A549 treated with Mapracorat at 1 μM for 4 hours (cell line): Measurements from ENCODE around the gene TIAM1. TPM values are rescaled to one million over a fixed set of nuclear protein-coding genes. Genes with fewer than 3 reads are reported as not detected.

Experiments used
- total RNA-seq: library from RNA; stranded (reverse); fragments of 200-300 nt; extraction: Qiagen RNA extraction; gene quantifications from 5 replicates; pipeline ENCODE4 v1.2.3, GENCODE V29; 2022

Gene TIAM1, protein sequence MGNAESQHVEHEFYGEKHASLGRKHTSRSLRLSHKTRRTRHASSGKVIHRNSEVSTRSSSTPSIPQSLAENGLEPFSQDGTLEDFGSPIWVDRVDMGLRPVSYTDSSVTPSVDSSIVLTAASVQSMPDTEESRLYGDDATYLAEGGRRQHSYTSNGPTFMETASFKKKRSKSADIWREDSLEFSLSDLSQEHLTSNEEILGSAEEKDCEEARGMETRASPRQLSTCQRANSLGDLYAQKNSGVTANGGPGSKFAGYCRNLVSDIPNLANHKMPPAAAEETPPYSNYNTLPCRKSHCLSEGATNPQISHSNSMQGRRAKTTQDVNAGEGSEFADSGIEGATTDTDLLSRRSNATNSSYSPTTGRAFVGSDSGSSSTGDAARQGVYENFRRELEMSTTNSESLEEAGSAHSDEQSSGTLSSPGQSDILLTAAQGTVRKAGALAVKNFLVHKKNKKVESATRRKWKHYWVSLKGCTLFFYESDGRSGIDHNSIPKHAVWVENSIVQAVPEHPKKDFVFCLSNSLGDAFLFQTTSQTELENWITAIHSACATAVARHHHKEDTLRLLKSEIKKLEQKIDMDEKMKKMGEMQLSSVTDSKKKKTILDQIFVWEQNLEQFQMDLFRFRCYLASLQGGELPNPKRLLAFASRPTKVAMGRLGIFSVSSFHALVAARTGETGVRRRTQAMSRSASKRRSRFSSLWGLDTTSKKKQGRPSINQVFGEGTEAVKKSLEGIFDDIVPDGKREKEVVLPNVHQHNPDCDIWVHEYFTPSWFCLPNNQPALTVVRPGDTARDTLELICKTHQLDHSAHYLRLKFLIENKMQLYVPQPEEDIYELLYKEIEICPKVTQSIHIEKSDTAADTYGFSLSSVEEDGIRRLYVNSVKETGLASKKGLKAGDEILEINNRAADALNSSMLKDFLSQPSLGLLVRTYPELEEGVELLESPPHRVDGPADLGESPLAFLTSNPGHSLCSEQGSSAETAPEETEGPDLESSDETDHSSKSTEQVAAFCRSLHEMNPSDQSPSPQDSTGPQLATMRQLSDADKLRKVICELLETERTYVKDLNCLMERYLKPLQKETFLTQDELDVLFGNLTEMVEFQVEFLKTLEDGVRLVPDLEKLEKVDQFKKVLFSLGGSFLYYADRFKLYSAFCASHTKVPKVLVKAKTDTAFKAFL (N-terminal part only)
- 0.51 to 1.0 TPM (median 0.64 TPM) in 5 replicates for total RNA-seq

DNA sequence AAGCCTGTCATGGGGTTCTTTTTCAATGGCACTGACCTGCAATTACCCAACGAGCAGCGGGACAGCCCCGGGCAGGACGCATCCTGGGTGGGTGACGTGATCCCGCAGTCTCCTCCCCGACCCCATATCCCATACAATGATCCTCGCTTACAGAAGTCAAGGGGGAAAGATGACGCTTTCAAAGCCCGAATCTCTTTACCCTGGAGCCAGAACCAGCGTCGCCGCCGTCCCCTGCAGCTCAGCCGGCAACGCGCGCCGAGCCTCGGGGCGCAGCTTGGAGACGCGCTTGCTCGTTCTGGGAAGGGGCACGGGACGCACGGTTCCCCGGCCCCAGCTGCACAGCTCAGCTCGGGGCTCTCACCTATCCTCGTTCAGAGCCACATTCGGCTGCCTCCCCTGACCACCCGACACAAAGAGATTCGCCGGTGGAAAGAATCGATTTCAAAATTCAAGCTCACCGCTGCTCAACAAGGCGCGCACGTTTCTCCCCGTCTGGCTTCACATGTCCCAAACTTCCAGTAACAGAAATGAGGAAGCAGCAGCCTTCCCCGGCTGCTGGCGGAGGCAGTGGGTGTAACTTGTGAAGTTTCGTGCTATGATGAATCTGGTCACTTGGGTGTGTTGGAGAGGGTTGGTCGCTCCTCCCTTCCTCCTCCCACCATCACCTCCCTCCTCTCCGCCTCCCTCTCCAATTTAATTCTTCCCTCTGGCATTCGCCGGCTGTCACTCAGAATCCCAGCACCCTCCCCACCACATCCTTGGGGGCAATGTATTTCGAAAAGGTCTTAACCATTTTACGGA, at the start of gene TIAM1:
Gene TIAM1 (minus strand): TSS at position 582 of the 801 bp plus-strand sequence. CDS start 77,289 bp downstream, outside the sequence.

